ENCODE results near the gene CERS4.
"Not testable (repeated sequence)": the region's sequence is repeated elsewhere in the genome, so short reads cannot be mapped to it uniquely, and the experiment has no call there.

Gene CERS4

DNA sequence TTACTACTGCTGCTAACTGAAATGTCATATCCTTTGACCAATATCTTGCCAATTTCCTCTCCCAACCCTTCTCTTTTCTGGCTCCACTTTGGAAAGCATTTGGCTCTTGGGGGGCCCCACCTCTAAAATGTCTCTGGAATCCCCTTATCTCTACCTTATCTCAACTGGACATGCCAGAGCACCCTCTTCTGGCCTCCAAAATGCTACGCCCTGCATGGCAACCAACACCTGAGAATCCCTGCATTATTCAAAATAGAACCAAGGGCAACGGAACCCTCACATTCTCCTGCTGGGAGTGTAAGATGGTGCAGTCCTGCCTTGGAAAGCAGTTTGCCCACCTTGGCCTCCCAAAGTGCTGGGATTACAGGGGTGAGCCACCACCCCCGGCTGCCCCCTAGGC, 35.3 kb downstream of the CERS4 start:
- DNase-seq, result no peak

GRCh38 chr19:8245869-8246835, 37.0 kb downstream of the CERS4 start:
- no peak for DNase-seq

DNA sequence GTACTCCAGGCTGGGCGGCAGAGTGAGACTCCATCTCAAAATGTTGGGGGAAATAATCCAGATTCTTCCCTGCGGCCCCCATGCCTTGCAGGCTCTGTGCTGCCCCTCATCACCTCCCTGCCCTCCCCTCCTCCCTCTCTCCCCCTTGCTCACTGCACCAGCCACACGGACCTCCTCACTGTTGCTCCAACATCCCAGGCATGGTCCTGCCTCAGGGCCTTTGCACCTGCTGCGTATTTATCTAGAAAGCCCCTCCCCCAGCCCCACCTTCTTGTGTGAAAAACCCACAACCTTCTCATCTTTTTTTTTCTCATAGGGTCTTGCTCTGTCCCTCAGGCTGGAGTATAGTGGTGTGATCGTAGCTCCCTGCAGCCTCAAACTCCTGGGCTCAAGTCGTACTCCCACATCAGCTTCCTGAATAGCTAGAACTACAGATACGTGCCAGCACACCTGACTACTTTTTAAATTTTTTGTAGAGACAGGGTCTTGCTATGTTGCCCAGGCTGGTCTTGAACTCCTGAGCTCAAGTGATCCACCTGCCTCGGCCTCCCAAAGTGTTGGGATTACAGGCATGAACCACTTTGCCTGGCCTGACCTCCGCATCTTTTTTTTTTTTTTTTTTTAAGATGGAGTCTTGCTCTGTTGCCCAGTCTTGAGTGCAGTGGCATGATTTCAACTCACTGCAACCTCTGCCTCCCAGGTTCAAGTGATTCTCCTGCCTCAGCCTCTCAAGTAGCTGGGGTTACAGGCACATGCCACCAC, 38.1 kb downstream of the CERS4 start:
- DNase-seq, result not testable (repeated sequence)

GRCh38 chr19:8248348-8249328, 39.5 kb downstream of the CERS4 start:
- DNase-seq, result no peak

GRCh38 chr19:8250596-8250995, 41.4 kb downstream of the CERS4 start:
- no peak for DNase-seq

DNA sequence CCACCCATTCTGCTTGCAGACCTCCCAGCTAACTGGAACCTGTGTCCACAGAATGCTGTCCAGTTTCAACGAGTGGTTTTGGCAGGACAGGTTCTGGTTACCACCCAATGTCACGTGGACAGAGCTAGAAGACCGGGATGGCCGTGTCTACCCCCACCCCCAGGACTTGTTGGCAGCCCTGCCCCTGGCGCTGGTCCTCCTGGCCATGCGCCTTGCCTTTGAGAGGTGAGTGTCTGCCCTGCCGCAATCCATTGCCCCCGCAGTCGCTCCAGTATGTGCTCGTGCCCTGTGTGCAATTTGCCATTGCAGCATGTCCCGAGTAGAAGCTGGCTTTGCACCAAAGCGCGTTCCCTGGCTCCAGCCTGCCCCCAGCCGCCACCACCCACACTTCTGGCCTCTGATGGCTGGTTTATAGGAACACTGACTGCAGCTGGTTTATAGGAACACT, 41.9 kb downstream of the CERS4 start:
- no peak for DNase-seq

- DNase-seq, result peak; percentile 85
Observed at GRCh38 chr19:8252922-8253589, 43.9 kb downstream of the CERS4 start.

DNA sequence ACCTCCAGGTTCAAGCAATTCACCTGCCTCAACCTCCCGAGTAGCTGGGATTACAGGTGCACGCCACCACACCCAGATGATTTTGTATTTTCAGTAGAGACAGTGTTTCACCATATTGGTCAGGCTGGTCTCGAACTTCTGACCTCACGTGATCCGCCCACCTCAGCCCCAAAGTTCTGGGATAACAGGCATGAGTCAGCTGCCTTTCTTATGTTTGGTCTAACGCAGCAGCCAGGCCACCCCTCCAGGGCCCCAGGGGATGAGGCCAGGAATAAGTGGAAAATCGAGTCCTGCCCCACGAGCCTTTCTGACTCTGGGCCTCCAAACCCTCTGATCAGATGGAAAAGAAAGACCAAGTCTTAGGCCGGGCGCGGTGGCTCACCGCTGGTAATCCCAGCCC, 44.5 kb downstream of the CERS4 start:
- no peak for DNase-seq

GRCh38 chr19:8254286-8255001, 45.3 kb downstream of the CERS4 start:
- no peak for DNase-seq

GRCh38 chr19:8255426-8256125, 46.4 kb downstream of the CERS4 start:
- DNase-seq, result no peak

GRCh38 chr19:8256276-8257051, 47.3 kb downstream of the CERS4 start:
- no peak for DNase-seq

DNA sequence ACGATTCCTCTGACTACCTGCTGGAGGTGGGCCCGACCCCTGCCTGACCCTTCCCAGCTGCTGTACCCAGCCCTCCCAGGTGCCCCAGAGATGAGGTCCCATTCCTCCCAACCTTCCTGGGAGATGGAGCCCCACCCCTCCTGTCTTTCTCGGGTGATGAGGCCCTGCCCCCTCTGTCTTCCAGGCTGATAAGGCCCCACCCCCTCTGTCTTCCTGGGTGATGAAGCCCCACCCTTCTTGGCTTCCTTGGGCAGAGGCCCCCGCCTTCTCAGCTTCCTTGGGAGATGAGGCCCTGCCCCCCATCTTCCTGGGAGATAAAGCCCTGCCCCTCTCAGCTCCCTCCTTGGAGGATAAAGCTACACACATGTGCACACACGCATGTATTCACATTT, 47.9 kb downstream of the CERS4 start:
- no peak for DNase-seq

GRCh38 chr19:8259142-8259921, 50.2 kb downstream of the CERS4 start:
- DNase-seq, result no peak

GRCh38 chr19:8259922-8260247, 50.7 kb downstream of the CERS4 start:
- DNase-seq, result no peak

DNA sequence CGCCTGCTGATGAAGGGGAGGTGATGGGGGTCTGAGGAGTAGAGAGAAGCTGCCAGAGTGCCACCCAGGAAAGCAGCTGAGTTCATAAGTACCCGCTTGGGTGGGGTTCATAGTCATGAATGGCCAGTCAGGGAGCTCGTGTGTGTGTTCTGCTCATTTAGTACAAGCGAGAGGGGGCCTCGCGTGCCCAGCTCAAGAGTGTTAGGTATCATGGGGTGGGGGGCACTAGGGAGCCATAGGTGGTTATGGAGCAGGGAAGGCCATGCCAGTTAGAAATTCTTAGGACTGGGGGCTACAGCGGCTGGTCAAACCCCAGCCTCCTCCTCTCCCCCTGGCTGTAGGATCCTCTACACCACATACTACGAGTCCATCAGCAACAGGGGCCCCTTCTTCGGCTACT, 52.2 kb downstream of the CERS4 start:
- no peak for DNase-seq

DNA sequence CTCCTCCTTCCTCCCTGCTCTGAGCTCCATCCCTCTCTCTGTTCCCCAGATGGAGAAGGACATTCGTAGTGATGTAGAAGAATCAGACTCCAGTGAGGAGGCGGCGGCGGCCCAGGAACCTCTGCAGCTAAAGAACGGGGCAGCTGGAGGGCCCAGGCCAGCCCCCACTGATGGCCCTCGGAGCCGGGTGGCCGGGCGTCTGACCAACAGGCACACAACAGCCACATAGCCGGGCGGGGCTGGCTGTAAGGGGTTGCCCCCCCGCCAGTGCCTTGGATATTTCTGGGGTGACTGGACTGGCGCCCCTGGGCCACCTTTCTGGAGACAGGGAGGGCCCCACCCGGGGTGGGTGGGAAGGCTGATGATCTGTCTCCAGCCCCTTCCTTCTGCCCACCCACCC, 52.7 kb downstream of the CERS4 start:
- no peak for DNase-seq

- no peak for DNase-seq
Observed at GRCh38 chr19:8262431-8262830, 53.3 kb downstream of the CERS4 start.

DNA sequence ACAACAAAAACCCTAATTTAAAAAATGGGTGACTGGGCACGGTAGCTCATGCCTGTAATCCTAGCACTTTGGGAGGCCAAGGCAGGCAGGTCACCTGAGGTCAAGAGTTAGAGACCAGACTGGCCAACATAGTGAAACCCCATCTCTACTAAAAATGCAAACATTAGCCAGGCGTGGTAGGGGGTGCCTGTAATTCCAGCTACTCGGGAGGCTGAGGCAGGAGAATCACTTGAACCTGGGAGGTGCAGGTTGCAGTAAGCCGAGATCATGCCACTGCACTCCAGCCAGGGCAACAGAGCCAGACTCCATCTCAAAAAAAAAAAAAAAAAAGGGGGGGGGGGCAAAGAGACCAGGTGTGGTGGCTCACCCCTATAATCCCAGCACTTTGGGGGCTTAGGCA, 55.1 kb downstream of the CERS4 start:
- not testable (repeated sequence) for DNase-seq

DNA sequence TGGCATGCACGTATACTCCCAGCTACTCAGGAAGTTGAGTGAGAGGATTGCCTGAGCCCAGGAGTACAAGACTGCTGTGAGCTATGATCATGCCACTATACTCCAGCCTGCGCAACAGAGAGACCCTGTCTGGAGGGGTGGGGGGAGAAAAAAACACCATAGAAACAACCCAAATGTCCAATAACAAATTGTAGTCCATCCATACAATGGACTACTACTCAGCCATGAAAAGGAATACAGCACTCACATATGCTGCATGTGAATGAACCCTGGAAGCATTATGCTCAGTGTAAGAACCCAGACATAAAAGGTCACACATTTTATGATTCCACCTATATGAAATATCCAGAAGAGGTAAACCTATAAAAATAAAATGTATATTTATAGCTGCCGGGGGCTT, 56.7 kb downstream of the CERS4 start:
- no peak for DNase-seq

Data from T-helper 9 cell (primary cell).